Measurements from ENCODE around the gene CFAP46. TPM values are rescaled to one million over a fixed set of nuclear protein-coding genes. Genes with fewer than 3 reads are reported as not detected.

Gene CFAP46
- total and polyA plus RNA-seq, 9 of the 15 experiments (the other 6 are each of a cell fraction or from before 2014, with no cell fraction given) = not detected

- Histone ChIP-seq H3K4me2 (ENCODE audit: insufficient read depth, low read length) (no peak overlapping the region), H3K27me3 (ENCODE audit: control insufficient read depth in 2 of 2, insufficient read depth in 2 of 2, low read length in 2 of 2) (peaks cover 0 to 26% of the 10 kb centered on the region in 2 experiments; a peak in 2 of 5 replicates), H2AFZ (ENCODE audit: low read depth, low read length) (no peak overlapping the region), H3K4me1 (replicated peaks in 1 of 2; ENCODE audit: control insufficient read depth in 2 of 2, insufficient read depth in 2 of 2, low read length in 2 of 2) (no peaks in the 10 kb centered on the region; a peak in 1 of 5 replicates), H3K27ac (ENCODE audit: extremely low read depth, low read depth, low read length) (no peak overlapping the region), H3K4me3 (no peak overlapping the region), H3K36me3 (ENCODE audit: control insufficient read depth, insufficient read depth, low read length) (no peaks in the 10 kb centered on the region), H4K20me1 (replicated peaks; ENCODE audit: control insufficient read depth, insufficient read depth, low read length) (no peaks in the 10 kb centered on the region), H3K9me3 (replicated peaks; ENCODE audit: control insufficient read depth, insufficient read depth, low read depth, low read length) (no peaks in the 10 kb centered on the region), H3K9me1 (ENCODE audit: control insufficient read depth, insufficient read depth, low read length) (no peaks in the 10 kb centered on the region), H3K79me2 (ENCODE audit: control insufficient read depth, insufficient read depth, low read length) (no peaks in the 10 kb centered on the region), H3K9ac (ENCODE audit: insufficient read depth in 1 of 2, low read depth in 2 of 2, low read length in 2 of 2) (no peak overlapping the region)
- ChIA-PET CTCF (ENCODE audit: low intra/inter-chr PET ratio) (no interaction called here), POLR2A (no interaction called here)
- in situ Hi-C loops (cut with MboI) = no loop called here
- intact Hi-C loops (cut with micrococcal nuclease) = no loop called here
- ATAC-seq (no peak), DNase-seq (ENCODE audit: extremely low read depth in 1 of 4, low spot score in 3 of 4) (no peak), FAIRE-seq (no peak)
- TF ChIP-seq SMARCB1 (IDR thresholded peaks at IDR 0.05; ENCODE audit: insufficient read length, low read depth) = no peak
- TF ChIP-seq RFX7 (CRISPR knock-in tag; IDR thresholded peaks at IDR 0.05) = no peak
- TF ChIP-seq EZH2 (IDR thresholded peaks at IDR 0.05; ENCODE audit: borderline replicate concordance, low read depth, low read length) = no peak
- TF ChIP-seq ZNF740 (CRISPR knock-in tag; IDR thresholded peaks at IDR 0.05) = no peak
- TF ChIP-seq ZNF740 (tag; IDR thresholded peaks at IDR 0.05) = no peak
- TF ChIP-seq SMARCA4 (IDR thresholded peaks at IDR 0.05) = no peak
- TF ChIP-seq TGIF2 (CRISPR knock-in tag; IDR thresholded peaks at IDR 0.05) = no peak
- TF ChIP-seq NELFE (IDR thresholded peaks at IDR 0.05; ENCODE audit: insufficient read depth, insufficient read length) = no peak
- no peak for TF ChIP-seq CCNT2 (IDR thresholded peaks at IDR 0.05; ENCODE audit: borderline replicate concordance, extremely low read depth, insufficient read length, low read depth, low read length)
- no peak for TF ChIP-seq GTF2E2 (tag; IDR thresholded peaks at IDR 0.05)
- no peak for TF ChIP-seq MBD2 (IDR thresholded peaks at IDR 0.05; ENCODE audit: borderline replicate concordance, low read depth)
- TF ChIP-seq FOXJ3 (CRISPR knock-in tag; IDR thresholded peaks at IDR 0.05) = no peak
- no peak for TF ChIP-seq ZNF75A (CRISPR knock-in tag; IDR thresholded peaks at IDR 0.05)
- no peak for TF ChIP-seq ID3 (CRISPR knock-in tag; IDR thresholded peaks at IDR 0.05)
- no peak for TF ChIP-seq ID3 (tag; IDR thresholded peaks at IDR 0.05)
- no peak for TF ChIP-seq TCF7L2 (IDR thresholded peaks at IDR 0.05; ENCODE audit: low read depth, low read length)
- TF ChIP-seq CREB3 (tag; conservative IDR thresholded peaks at IDR 0.05; ENCODE audit: low read depth) = no peak
- no peak for TF ChIP-seq DACH1 (IDR thresholded peaks at IDR 0.05; ENCODE audit: partially characterized antibody)
- TF ChIP-seq MCM2 (IDR thresholded peaks at IDR 0.05; ENCODE audit: low read depth) = no peak
- no peak for TF ChIP-seq DEAF1 (CRISPR knock-in tag; IDR thresholded peaks at IDR 0.05)
- no peak for TF ChIP-seq SMARCE1 (IDR thresholded peaks at IDR 0.05)
- 3% methylated on average over 19 of the region's 33 CpGs for WGBS (ENCODE audit: insufficient coverage, low coverage, missing lambda C conversion rate)
- BruUV-seq (replicated peaks) = no TSS peak
Measured at GRCh38 chr10:132908621-132909295, 33.6 kb downstream of the CFAP46 start.
